Keratinocyte (primary cell): ENCODE results near the gene SIRT7. TPM values are rescaled to one million over a fixed set of nuclear protein-coding genes. Genes with fewer than 3 reads are reported as not detected.

Source experiments
- DNase-seq: peaks from one replicate; pipeline ENCODE4 v3.0.0-alpha.2; 2011; ENCODE audit warnings: low read depth, missing footprints, low spot score
- FAIRE-seq: peaks from 2 replicates; lab custom pipeline; 2011; peaks lifted over from hg19 to GRCh38; lab: Jason Lieb, UNC
- H2AFZ ChIP-seq: 2 replicates; pipeline ENCODE4 v1.6.0; 2012; ENCODE audit warnings: low read length, control low read depth, inconsistent platforms; ENCODE audit not compliant: control insufficient read depth
- H3K27ac ChIP-seq: 2 replicates; pipeline ENCODE4 v1.5.1; 2011; ENCODE audit warnings: low read length; ENCODE audit not compliant: control insufficient read depth, insufficient read depth
- H3K27me3 ChIP-seq: 3 replicates; pipeline ENCODE4 v1.6.0; 2011; ENCODE audit warnings: low read length; ENCODE audit not compliant: control insufficient read depth, insufficient read depth; ENCODE audit errors: extremely low read depth
- H3K36me3 ChIP-seq, 2 experiments: 2 replicates in 1 of 2; 3 replicates in 1 of 2; pipeline ENCODE4 v1.5.1; 2011; ENCODE audit warnings: low read length in 2 of 2, mild to moderate bottlenecking in 1 of 2; ENCODE audit not compliant: control insufficient read depth in 2 of 2, insufficient read depth in 2 of 2; ENCODE audit errors: extremely low read depth in 1 of 2
- H3K4me1 ChIP-seq: 3 replicates; pipeline ENCODE4 v1.5.1; 2011; ENCODE audit warnings: low read length; ENCODE audit not compliant: control insufficient read depth, insufficient read depth; ENCODE audit errors: extremely low read depth
- H3K4me2 ChIP-seq: 3 replicates; pipeline ENCODE4 v1.6.0; 2011; ENCODE audit warnings: low read depth, low read length; ENCODE audit not compliant: control insufficient read depth, insufficient read depth; ENCODE audit errors: extremely low read depth
- H3K4me3 ChIP-seq, 3 experiments: fragments of 200-600 bp in 1 of 3; sonication (generic) in 1 of 3; 2 replicates in 2 of 3; 3 replicates in 1 of 3; pipeline ENCODE4 v1.5.1; 2011 to 2016; ENCODE audit warnings: low read length in 3 of 3, mild to moderate bottlenecking in 3 of 3, control low read depth in 2 of 3, inconsistent platforms in 1 of 3, low read depth in 1 of 3, mixed read lengths in 1 of 3, mixed run types in 1 of 3, moderate library complexity in 1 of 3; ENCODE audit not compliant: control insufficient read depth in 2 of 3, insufficient read depth in 2 of 3; ENCODE audit errors: extremely low read depth in 1 of 3
- H3K79me2 ChIP-seq: 2 replicates; pipeline ENCODE4 v1.6.0; 2012; ENCODE audit warnings: low read length; ENCODE audit not compliant: control insufficient read depth, insufficient read depth
- H3K9ac ChIP-seq: 3 replicates; pipeline ENCODE4 v1.6.0; 2011; ENCODE audit warnings: low read length; ENCODE audit not compliant: control insufficient read depth, insufficient read depth; ENCODE audit errors: extremely low read depth
- H3K9me1 ChIP-seq: 3 replicates; pipeline ENCODE4 v1.6.0; 2011; ENCODE audit warnings: low read length; ENCODE audit not compliant: control insufficient read depth, insufficient read depth; ENCODE audit errors: extremely low read depth
- H3K9me3 ChIP-seq: 2 replicates; pipeline ENCODE4 v1.5.1; 2012; ENCODE audit warnings: low read depth, low read length; ENCODE audit not compliant: control insufficient read depth
- H4K20me1 ChIP-seq: 3 replicates; pipeline ENCODE4 v1.6.0; 2011; ENCODE audit warnings: low read length; ENCODE audit not compliant: control insufficient read depth, insufficient read depth; ENCODE audit errors: extremely low read depth
- CTCF ChIP-seq, 3 experiments: IDR thresholded peaks in 1 of 3; conservative IDR thresholded peaks in 1 of 3; optimal IDR thresholded peaks in 1 of 3; 2 replicates in 2 of 3; 3 replicates in 1 of 3; pipeline versions ENCODE3 to v1.5.1; 2011; ENCODE audit warnings: low read length in 3 of 3, mild to moderate bottlenecking in 3 of 3, moderate library complexity in 2 of 3, control low read depth in 1 of 3, inconsistent platforms in 1 of 3; ENCODE audit not compliant: insufficient read depth in 2 of 3; ENCODE audit errors: extremely low read depth in 1 of 3
- EZH2 ChIP-seq: IDR thresholded peaks from one replicate; pipeline ENCODE4 v1.6.1; 2012; ENCODE audit warnings: inconsistent platforms, mild to moderate bottlenecking, low read length, moderate library complexity
- dilution Hi-C: fragments of 300-500 bp; cut with MboI; formaldehyde crosslinking; loops from one replicate; pipeline ENCODE4 v1.7.0; 2020; ENCODE audit warnings: low sequenced_read_pairs; ENCODE audit not compliant: extremely low pct_ligation_motif_present
- polyA plus RNA-seq, 5 experiments: library from polyadenylated mRNA; depleted of rRNA in 3 of 5; stranded (reverse) in 3 of 5; stranded (forward) in 1 of 5; unstranded in 1 of 5; fragments of >200 nt; gene quantifications; 1 replicate in 1 of 5; 2 replicates in 3 of 5; 3 replicates in 1 of 5; pipeline versions ENCODE4 v1.2.1 to v1.2.3, GENCODE V29; 2011 to 2012; ENCODE audit warnings: missing spikeins in 2 of 5, low read depth in 1 of 5, low replicate concordance in 1 of 5

Gene SIRT7
- polyA plus RNA-seq, 1 donor (not counting 4 experiments of a cell fraction or from before 2014, with no cell fraction given), result 6.9 TPM

GRCh38 chr17:81889602-81890001 lies 28.4 kb downstream of the SIRT7 start:
- H3K4me3 ChIP-seq, result no peak overlapping the region
- peaks cover 38 to 44% of the 10 kb centered on the region in 2 experiments for H3K36me3 ChIP-seq
- no peak for TF ChIP-seq CTCF (optimal IDR thresholded peaks at IDR 0.05 in 1 of 3, IDR thresholded peaks at IDR 0.05 in 1 of 3, conservative IDR thresholded peaks at IDR 0.05 in 1 of 3; ENCODE audit: extremely low read depth in 1 of 3, insufficient read depth in 2 of 3, low read length in 3 of 3)
- no peak overlapping the region for H3K9ac ChIP-seq
- no peaks in the 10 kb centered on the region for H3K27me3 ChIP-seq
- H3K9me1 ChIP-seq, result no peaks in the 10 kb centered on the region
- DNase-seq, result no peak
- dilution Hi-C loops, result no loop called here
- FAIRE-seq, result no peak
- no peaks in the 10 kb centered on the region for H4K20me1 ChIP-seq
- H3K9me3 ChIP-seq, result no peaks in the 10 kb centered on the region
- H2AFZ ChIP-seq, result no peak overlapping the region
- peaks cover 13% of the 10 kb centered on the region for H3K4me1 ChIP-seq
- H3K4me2 ChIP-seq, result no peak overlapping the region
- no peak overlapping the region for H3K27ac ChIP-seq
- peaks cover 64% of the 10 kb centered on the region for H3K79me2 ChIP-seq

GRCh38 chr17:81888988-81889595 lies 28.9 kb downstream of the SIRT7 start:
- Histone ChIP-seq H3K27ac (no peak overlapping the region), H3K36me3 (peaks cover 40 to 44% of the 10 kb centered on the region in 2 experiments)
- FAIRE-seq, result no peak

More at GRCh38 chr17:81888988-81889595, 28.9 kb downstream of the SIRT7 start:
- no peak for DNase-seq
- TF ChIP-seq EZH2, result no peak
- no peak for TF ChIP-seq CTCF (optimal IDR thresholded peaks at IDR 0.05 in 1 of 3, IDR thresholded peaks at IDR 0.05 in 1 of 3, conservative IDR thresholded peaks at IDR 0.05 in 1 of 3; ENCODE audit: extremely low read depth in 1 of 3, insufficient read depth in 2 of 3, low read length in 3 of 3)
- Histone ChIP-seq H3K79me2 (peaks cover 65% of the 10 kb centered on the region), H3K4me2 (no peak overlapping the region), H3K4me3 (no peak overlapping the region), H3K9me3 (no peaks in the 10 kb centered on the region), H3K27me3 (no peaks in the 10 kb centered on the region), H3K9ac (no peak overlapping the region), H3K9me1 (no peaks in the 10 kb centered on the region), H2AFZ (no peak overlapping the region), H3K4me1 (peaks cover 13% of the 10 kb centered on the region), H4K20me1 (no peaks in the 10 kb centered on the region)
- dilution Hi-C loops, result no loop called here
